CD1c-positive myeloid dendritic cell (primary cell): ENCODE data around the gene CHMP6.
"Not testable (repeated sequence)": the region's sequence is repeated elsewhere in the genome, so short reads cannot be mapped to it uniquely, and the experiment has no call there.

ENCODE experiments used
- DNase-seq: peaks from one replicate; pipeline ENCODE4 v3.0.0-alpha.2; 2016; ENCODE audit errors: extremely low spot score

The CHMP6 gene

GRCh38 chr17:81030312-81030711 is 38.7 kb downstream of the CHMP6 start:
- not testable (repeated sequence) for DNase-seq

GRCh38 chr17:81030741-81031565 is 39.3 kb downstream of the CHMP6 start:
- peak; percentile 20 for DNase-seq

DNA sequence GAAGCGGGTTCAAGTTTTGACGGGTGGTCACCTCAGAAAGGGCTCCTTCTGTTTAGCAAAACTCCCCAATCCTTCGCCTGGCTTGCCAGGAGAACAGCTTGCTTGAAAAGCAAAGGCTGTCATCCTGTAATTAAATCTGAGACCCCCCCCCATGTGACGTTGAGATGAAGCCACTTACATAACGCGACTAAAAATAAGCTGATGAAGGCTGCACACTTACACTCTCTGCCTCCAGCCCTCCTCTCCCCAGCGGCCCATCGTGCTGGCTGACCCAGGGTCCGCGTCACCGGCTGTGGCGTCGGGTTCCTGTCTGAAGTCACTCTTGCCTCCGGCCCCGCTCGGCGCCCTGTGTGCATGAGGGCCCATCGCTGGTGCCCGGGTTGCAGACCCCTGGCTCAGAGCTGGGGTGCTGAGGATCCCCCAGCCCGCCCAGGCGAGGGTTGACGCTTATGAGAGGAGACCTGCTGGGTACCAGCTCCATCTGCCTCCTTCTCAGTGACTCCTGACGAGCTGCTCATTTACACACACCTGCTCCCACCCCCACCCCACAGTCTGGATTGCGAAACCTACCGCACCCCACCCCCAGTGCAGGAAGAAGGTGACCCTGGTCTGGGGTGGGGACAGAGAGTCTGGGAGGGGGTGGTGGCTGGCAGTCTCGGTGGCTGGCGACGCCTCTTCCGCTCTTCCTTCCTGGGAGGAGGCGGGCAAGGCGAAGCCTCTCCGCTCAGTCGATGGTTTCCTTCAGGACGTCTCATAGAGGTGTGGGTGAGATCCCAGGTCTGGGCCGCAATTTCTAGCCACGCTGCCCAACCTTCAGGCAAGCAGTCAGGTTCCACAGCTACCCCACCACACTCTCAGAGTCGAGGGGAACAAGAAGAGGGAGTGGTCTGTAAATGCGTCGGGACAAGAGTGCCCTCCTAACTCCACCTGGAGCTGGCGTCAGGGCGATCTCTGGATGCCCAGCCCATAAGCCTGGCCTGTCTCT is 40.2 kb downstream of the CHMP6 start:
- no peak for DNase-seq

- no peak for DNase-seq
Observed at GRCh38 chr17:81032641-81033480, 41.2 kb downstream of the CHMP6 start.

DNA sequence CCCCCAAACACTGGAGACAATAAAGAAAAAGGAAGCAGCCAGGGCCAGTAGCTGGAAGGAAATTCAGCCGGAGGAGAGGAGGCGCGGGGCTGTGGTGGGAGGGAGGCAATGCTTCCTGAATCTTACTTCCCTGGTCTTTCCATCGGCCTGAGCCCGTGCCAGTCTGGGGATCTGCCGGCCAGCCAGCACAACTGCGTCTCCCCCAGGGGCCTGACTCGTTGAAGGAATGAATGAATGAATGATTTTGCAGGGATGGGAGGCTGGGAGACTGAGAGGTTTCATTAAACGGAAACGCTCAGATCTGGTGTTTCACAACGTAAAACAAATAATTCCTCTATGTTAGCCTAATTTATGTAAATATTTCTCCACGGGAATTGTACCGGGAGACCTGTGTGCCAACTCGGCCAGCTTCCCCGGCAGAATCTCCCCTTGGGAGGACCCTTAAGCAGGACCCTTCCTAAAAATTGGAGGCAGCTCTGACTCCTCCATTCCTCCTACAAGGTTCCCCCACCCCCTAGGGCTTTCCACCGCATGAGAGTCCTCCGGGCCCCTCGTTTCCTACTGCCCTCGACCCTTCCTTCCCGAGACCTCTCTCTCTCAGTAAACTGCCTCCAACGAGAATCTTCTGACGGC is 42.0 kb downstream of the CHMP6 start:
- DNase-seq, result peak; percentile 82

DNA sequence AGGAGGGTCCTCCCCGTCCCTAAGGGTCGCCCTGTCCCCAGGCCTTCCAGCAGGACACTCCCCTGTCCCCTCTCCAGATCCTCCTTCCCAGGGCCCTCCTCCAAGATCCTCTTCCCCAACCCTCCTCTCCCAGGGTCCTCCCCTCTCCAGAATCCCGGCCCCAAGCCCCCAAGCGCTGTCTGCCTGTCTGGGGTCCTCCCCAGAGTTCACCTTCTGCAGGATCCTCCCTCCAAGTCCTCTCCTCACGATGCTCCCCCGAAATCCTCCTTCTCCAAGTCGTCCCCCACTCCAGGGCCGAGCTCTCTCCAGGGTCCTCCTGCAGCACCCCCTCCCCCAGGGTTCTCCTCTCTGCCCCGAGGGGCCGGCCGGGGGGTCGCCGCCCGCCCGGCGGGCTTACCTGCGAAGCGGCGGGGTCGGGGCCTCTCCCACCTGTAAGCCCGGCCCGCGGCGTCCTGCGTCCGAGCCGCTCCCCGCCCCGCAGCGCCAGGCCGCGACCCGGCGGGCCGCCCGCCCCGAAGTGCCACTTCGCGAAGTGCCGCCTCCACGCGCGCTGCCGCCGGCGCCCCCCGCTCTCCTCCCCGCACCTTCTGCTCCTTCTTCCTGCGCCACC is 42.6 kb downstream of the CHMP6 start:
- peak; percentile 13 for DNase-seq

DNA sequence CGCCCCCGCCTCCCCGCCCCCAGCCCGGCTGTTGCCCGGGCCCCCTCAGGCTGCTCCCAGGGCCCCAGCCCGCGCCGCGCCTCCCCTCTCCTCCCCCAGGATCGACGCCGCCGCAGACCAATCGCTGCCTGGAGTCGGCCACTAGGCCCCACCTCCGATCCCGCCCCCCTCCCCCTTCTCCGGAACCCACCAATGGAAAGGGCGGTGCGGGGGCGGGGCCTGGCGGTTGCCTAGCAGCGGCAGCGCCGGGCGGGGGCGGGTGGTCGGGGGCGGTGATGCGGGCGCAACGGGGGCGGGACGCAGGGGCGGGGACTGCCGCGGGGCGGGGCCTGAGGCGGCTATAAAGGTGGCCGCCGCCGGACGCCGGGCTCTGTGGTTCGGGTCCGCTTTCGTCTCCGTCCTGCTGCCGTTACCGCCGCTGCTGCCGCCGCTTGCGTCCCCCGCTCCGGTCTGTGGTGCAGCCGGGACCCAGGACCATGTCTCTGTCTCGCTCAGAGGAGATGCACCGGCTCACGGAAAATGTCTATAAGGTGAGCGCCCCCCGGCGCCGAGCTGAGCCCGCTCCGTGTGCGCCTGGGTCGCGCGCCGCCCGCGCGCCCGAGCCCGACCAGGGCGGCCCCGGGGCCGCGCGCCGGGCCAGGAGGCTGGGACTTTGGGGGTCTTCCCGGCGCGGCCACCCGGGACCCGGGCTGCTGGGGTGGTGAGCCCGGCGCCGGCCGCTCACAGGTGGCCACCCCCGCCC is 43.3 kb downstream of the CHMP6 start, which contains the start of gene BAIAP2:
BAIAP2 (plus strand) TSS at position 373 of the 742 bp plus-strand sequence; CDS start at position 477, 104 bp downstream.
- DNase-seq, result peak; percentile 97

DNA sequence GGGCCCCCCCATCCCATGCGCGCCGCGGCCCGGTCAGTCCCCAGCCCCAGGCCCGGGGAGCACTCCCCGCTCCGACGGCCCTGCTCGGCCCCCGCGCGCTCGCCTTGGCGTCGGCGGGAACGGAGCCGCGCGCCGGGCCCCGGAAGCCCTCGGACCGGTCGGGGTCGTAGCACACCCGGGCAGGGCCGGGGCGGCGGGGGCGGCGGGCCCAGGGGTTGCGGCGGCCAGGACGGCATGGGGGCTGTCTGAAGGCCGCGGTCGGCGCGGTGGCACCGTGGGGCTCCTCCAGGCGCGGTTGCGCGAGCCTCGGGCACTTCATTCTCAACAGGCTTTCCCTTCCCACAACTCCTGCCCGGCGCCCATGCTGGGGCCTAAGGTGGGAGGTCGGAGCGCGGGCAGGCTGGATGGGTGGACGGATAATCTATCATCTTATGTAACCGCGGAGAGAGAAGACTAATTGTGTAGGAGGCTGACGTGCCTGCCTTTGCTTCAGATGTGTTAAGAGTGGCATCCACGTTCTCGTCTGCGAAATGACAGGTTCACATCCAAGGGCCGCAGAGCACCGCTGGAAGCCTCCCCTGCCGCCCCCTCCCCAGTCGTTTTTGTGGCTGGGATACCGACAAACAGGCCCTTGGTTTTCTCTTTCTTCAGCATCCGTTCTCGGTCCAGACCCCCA is 44.0 kb downstream of the CHMP6 start:
- DNase-seq, result peak; percentile 46

DNA sequence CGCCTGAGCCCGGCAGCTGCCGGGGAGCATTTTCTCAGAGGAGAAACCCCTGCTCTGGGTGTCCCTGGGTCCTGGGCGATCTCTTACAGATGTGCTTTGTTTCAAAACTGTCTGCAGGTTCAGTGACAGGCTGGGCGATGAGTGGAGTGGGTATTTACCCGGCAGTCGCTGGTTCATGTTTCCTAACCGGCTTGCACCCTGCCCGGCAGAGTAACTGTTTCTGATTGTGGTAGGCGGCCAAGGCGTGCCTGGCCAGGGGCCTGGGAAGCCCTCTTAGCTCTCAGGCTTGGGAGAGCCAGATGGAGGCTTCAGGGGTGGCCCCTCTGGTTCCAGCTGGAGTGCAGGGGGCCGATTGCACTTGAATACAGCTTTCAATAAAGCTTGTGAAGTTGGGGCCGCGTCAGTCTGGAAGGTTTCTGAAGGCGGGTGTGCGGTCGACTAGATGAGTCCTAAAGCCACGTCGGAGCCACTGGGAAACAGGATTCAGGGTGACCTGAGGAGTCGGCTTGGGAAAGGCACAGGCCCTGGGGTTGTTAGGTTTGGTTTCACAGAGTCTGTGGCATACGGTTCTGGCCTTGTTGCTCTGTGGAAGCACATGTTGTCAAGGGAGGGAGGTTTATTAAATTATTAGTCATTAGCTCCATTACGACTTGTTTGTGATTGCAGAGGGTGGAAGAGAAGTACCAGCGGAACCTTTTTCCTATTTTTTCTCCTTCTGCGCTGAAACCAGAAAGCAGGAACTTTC is 44.7 kb downstream of the CHMP6 start:
- DNase-seq, result peak; percentile 46

- no peak for DNase-seq
Observed at GRCh38 chr17:81037026-81037797, 45.6 kb downstream of the CHMP6 start.

DNA sequence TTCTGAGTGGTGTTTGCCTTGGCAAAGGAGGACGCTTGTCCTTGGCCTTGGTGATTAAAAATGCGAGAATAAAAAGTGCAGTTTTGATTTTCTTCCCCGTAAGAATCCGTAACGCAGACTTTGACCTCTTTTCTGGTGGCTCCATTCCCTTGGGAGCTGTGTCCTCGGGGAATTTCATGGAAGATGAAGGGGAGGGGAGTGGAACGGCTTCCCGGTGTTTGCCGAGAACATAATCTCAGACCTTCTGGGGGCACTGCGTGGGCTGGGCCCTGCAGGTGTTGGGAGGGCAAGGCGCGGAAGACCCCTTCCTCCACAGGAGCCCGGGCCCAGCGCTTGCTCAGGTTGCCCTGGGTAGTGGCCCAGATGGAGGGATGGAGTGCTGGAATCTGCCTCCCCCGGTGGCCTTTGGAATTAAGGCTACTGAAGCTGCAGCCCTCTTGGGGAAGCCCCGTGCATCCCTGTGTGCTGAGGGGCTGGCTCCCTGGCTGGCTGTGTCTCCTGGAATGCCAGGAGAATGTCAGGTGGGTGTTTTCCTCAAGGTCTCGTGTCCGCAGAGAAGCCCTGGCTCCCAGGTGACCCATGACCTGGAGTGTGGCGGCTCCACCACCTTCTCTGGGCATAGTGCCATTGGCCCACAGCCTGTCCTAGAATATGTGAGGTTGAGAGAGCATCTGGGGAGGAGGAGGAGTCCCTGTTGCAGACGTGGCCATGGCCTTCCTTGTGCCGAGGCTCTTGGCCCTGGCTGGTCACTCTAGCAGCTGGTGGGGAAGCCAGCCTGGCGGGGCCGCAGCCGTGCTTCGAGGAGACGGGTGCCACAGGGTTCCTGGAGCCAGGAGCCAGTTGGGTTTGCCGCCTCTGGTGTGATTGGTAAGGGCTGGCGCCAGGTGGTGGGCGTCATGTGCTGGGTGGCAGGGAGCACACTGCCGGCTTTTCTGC is 46.4 kb downstream of the CHMP6 start:
- no peak for DNase-seq

- DNase-seq, result no peak
Observed at GRCh38 chr17:81039096-81039495, 47.5 kb downstream of the CHMP6 start.

DNA sequence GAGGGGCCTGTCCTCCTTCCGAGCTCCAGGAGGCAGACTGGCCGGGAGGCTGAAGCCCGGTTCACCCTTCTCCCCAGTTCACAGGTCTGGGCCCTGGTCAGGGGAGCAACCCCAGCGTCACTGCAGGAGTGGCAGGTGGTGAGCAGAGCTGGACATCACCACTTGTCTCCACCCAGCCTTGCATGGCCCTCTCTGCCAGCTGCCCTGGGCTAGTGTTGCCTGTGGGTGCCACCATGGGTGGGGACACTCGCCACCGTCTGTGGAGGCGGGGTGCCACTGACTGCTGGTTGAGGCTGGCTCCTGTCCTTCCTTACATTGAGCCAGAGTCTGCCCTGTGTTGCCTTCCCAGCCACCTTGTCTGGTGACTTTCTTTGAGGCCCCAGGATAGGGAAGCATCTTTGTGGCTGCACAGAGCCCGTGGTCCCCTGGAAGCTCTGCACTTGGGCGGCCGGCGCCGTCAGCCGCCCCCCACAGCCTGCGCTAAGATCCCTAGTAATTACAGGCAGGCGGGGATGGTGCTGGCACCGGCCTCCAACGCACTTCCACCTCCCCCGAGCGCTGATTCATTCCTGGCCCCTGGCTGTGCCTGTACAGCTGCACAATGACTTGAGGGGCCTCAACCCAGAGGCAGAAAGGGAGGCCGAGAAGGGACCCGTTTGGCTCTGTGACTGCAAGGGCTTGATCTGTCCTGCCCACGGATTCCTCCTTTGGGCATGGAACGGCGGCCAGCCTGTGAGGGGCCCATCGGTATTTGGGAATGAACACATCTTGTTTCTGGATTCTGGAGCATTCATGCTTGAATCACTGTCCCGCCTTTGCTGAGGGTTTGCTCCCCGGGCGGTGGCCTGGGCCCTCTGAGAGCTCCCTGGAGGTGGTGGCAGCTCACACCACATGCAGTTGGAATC is 48.5 kb downstream of the CHMP6 start:
- peak; percentile 32 for DNase-seq

- DNase-seq, result peak; percentile 35
Observed at GRCh38 chr17:81040791-81041337, 49.2 kb downstream of the CHMP6 start.

DNA sequence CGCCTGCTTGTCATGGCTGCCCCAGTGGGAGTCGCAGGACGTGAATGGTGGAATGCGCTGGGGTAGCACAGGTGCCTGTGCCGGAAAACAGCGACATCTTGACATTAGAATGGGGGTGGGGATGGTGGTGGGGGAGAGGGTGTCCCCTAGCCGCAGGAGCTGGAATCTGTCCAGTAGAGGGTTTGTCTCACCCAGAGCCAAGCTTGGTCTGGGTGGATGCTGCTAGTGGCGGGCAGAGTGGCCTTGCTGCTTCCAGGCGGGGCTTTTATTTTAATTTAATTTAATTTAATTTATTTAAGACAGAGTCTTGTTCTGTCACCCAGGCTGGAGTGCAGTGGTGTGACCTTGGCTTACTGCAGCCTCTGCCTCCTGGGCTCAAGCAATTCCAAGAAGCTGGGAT is 51.0 kb downstream of the CHMP6 start:
- DNase-seq, result no peak
